NCI-H82 treated with DMSO at 0.1 percent for 48 hours (cell line): Measurements from ENCODE around the gene KMT5B.

ENCODE experiments used
- DNase-seq: peaks from one replicate; lab custom pipeline; 2025; ENCODE audit not compliant: unreplicated experiment; lab: John Stamatoyannopoulos, UW

The KMT5B gene

GRCh38 chr11:68216171-68216938, 3.3 kb upstream of the KMT5B start:
- no peak for DNase-seq

- no peak for DNase-seq
Measured at GRCh38 chr11:68215524-68216170, 2.6 kb upstream of the KMT5B start.

- DNase-seq: no peak
Measured at GRCh38 chr11:68215087-68215445, 2.0 kb upstream of the KMT5B start.

- no peak for DNase-seq
Measured at GRCh38 chr11:68214173-68215086, 1.3 kb upstream of the KMT5B start.

- no peak for DNase-seq
Measured at GRCh38 chr11:68213555-68214172, 568 bp upstream of the KMT5B start.

- no peak for DNase-seq
Measured at GRCh38 chr11:68212421-68213134, 518 bp downstream of the KMT5B start.

GRCh38 chr11:68211546-68211945, 1.6 kb downstream of the KMT5B start:
- no peak for DNase-seq

GRCh38 chr11:68206211-68206610, 6.9 kb downstream of the KMT5B start:
- DNase-seq: peak; percentile 11

- DNase-seq: no peak
Measured at GRCh38 chr11:68204402-68204801, 8.7 kb downstream of the KMT5B start.

GRCh38 chr11:68202165-68202564, 10.9 kb downstream of the KMT5B start:
- no peak for DNase-seq

- no peak for DNase-seq
Measured at GRCh38 chr11:68201492-68201891, 11.6 kb downstream of the KMT5B start.

- no peak for DNase-seq
Measured at GRCh38 chr11:68200639-68201038, 12.5 kb downstream of the KMT5B start.

GRCh38 chr11:68199295-68199987, 13.7 kb downstream of the KMT5B start:
- DNase-seq: no peak

GRCh38 chr11:68196219-68196618, 16.9 kb downstream of the KMT5B start:
- DNase-seq: no peak

- no peak for DNase-seq
Measured at GRCh38 chr11:68194675-68195294, 18.3 kb downstream of the KMT5B start.

- no peak for DNase-seq
Measured at GRCh38 chr11:68193018-68193417, 20.1 kb downstream of the KMT5B start.

- DNase-seq: no peak
Measured at GRCh38 chr11:68191661-68192579, 21.2 kb downstream of the KMT5B start.

- no peak for DNase-seq
Measured at GRCh38 chr11:68189888-68190287, 23.2 kb downstream of the KMT5B start.

- DNase-seq: no peak
Measured at GRCh38 chr11:68189082-68189481, 24.0 kb downstream of the KMT5B start.
